ENCODE measurements around the gene SEC31A. TPM values are rescaled to one million over a fixed set of nuclear protein-coding genes. Genes with fewer than 3 reads are reported as not detected.
"Not testable (repeated sequence)": the region's sequence is repeated elsewhere in the genome, so short reads cannot be mapped to it uniquely, and the experiment has no call there.

The SEC31A gene
- total and polyA plus RNA-seq, 4 donors = 83.7 to 244 (median 149) TPM

GRCh38 chr4:82918091-82918490 is 27.1 kb upstream of the SEC31A start:
- peaks cover 3 to 13% (median 8%) of the 10 kb centered on the region in 4 donors for H3K36me3 ChIP-seq (ENCODE audit: control insufficient read depth in 4 of 4, insufficient read depth in 4 of 4, low read length in 4 of 4)
- DNase-seq (no peak), ATAC-seq (ENCODE audit: insufficient read depth, low FRiP score) (no peak)
- no peaks in the 10 kb centered on the region for H3K27me3 ChIP-seq (ENCODE audit: control insufficient read depth in 3 of 3, insufficient read depth in 3 of 3, low read length in 2 of 3)
- H3K4me1 ChIP-seq (ENCODE audit: control insufficient read depth in 5 of 5, insufficient read depth in 5 of 5, low read length in 5 of 5) = no peaks in the 10 kb centered on the region
- WGBS, 2 donors = 94 to 96% methylated on average over 7 of the region's 7 CpGs
- H3K4me3 ChIP-seq = no peak overlapping the region
- H3K9me3 ChIP-seq (ENCODE audit: control insufficient read depth in 4 of 4, insufficient read depth in 3 of 4, low read length in 3 of 4) = no peaks in the 10 kb centered on the region
- no peak overlapping the region for H3K9ac ChIP-seq (ENCODE audit: insufficient read depth in 1 of 2, low read length in 2 of 2)
- TF ChIP-seq CTCF (IDR thresholded peaks at IDR 0.05; ENCODE audit: control extremely low read depth, extremely low read depth) = no peak
- H3K27ac ChIP-seq (ENCODE audit: low read depth in 1 of 2, low read length in 1 of 2) = no peak overlapping the region

- not testable (repeated sequence) for H3K4me1 ChIP-seq (ENCODE audit: control insufficient read depth in 5 of 5, insufficient read depth in 5 of 5, low read length in 5 of 5); ATAC-seq (ENCODE audit: insufficient read depth, low FRiP score); H3K9me3 ChIP-seq (ENCODE audit: control insufficient read depth in 4 of 4, insufficient read depth in 3 of 4, low read length in 3 of 4); H3K4me3 ChIP-seq; H3K27ac ChIP-seq (ENCODE audit: low read depth in 1 of 2, low read length in 1 of 2); H3K9ac ChIP-seq (ENCODE audit: insufficient read depth in 1 of 2, low read length in 2 of 2); H3K27me3 ChIP-seq (ENCODE audit: control insufficient read depth in 3 of 3, insufficient read depth in 3 of 3, low read length in 2 of 3); DNase-seq
- H3K36me3 ChIP-seq (ENCODE audit: control insufficient read depth in 4 of 4, insufficient read depth in 4 of 4, low read length in 4 of 4) = peaks cover 5 to 15% (median 9%) of the 10 kb centered on the region in 4 donors
- WGBS, 2 donors = 97 to 98% methylated on average over 2 of the region's 2 CpGs
Measured at GRCh38 chr4:82913968-82914367, 23.0 kb upstream of the SEC31A start.

GRCh38 chr4:82913305-82913704 is 22.4 kb upstream of the SEC31A start:
- ATAC-seq (ENCODE audit: insufficient read depth, low FRiP score) = no peak

GRCh38 chr4:82909326-82909725 is 18.4 kb upstream of the SEC31A start:
- 56 to 74% methylated on average over 1 of the region's 1 CpG for WGBS, 2 donors
- Histone ChIP-seq H3K4me3 (no peak overlapping the region), H3K4me1 (ENCODE audit: control insufficient read depth in 5 of 5, insufficient read depth in 5 of 5, low read length in 5 of 5) (peaks cover 0 to 2% (median 0%) of the 10 kb centered on the region in 5 donors), H3K27me3 (ENCODE audit: control insufficient read depth in 3 of 3, insufficient read depth in 3 of 3, low read length in 2 of 3) (no peaks in the 10 kb centered on the region), H3K36me3 (ENCODE audit: control insufficient read depth in 4 of 4, insufficient read depth in 4 of 4, low read length in 4 of 4) (peaks cover 2 to 6% (median 4%) of the 10 kb centered on the region in 4 donors), H3K9me3 (ENCODE audit: control insufficient read depth in 4 of 4, insufficient read depth in 3 of 4, low read length in 3 of 4) (no peaks in the 10 kb centered on the region), H3K9ac (ENCODE audit: insufficient read depth in 1 of 2, low read length in 2 of 2) (no peak overlapping the region), H3K27ac (ENCODE audit: low read depth in 1 of 2, low read length in 1 of 2) (no peak overlapping the region)
- ATAC-seq (ENCODE audit: insufficient read depth, low FRiP score) (no peak), DNase-seq (no peak)
- TF ChIP-seq CTCF (IDR thresholded peaks at IDR 0.05; ENCODE audit: control extremely low read depth, extremely low read depth) = no peak

More at GRCh38 chr4:82913305-82913704, 22.4 kb upstream of the SEC31A start:
- H3K4me3 ChIP-seq = no peak overlapping the region
- H3K4me1 ChIP-seq (ENCODE audit: control insufficient read depth in 5 of 5, insufficient read depth in 5 of 5, low read length in 5 of 5) = peaks cover 0 to 2% (median 0%) of the 10 kb centered on the region in 5 donors
- no peak for TF ChIP-seq CTCF (IDR thresholded peaks at IDR 0.05; ENCODE audit: control extremely low read depth, extremely low read depth)
- no peak overlapping the region for H3K9ac ChIP-seq (ENCODE audit: insufficient read depth in 1 of 2, low read length in 2 of 2)
- peaks cover 6 to 15% (median 9%) of the 10 kb centered on the region in 4 donors for H3K36me3 ChIP-seq (ENCODE audit: control insufficient read depth in 4 of 4, insufficient read depth in 4 of 4, low read length in 4 of 4)
- WGBS, 2 donors = 47 to 48% methylated on average over 2 of the region's 2 CpGs
- H3K27me3 ChIP-seq (ENCODE audit: control insufficient read depth in 3 of 3, insufficient read depth in 3 of 3, low read length in 2 of 3) = no peaks in the 10 kb centered on the region
- no peak overlapping the region for H3K27ac ChIP-seq (ENCODE audit: low read depth in 1 of 2, low read length in 1 of 2)
- no peaks in the 10 kb centered on the region for H3K9me3 ChIP-seq (ENCODE audit: control insufficient read depth in 4 of 4, insufficient read depth in 3 of 4, low read length in 3 of 4)
- no peak for DNase-seq
